Psoas muscle (tissue), 8 donors: ENCODE data around the gene ARHGEF10L. TPM values are rescaled to one million over a fixed set of nuclear protein-coding genes. Genes with fewer than 3 reads are reported as not detected.

ENCODE experiments used
- ATAC-seq, 4 donors: fragments of 200-7000 bp; cut with Tn5 transposase; one replicate each; pipeline ENCODE4 v1.9.1; 2020; ENCODE audit warnings: moderate library complexity in 3 of 4, mild to moderate bottlenecking in 2 of 4
- DNase-seq, 2 donors: peaks; one replicate each; pipeline ENCODE4 v3.0.0-alpha.2; 2020
- H3K27ac ChIP-seq: fragments of 200-600 bp; one replicate; pipeline ENCODE4 v1.8.0; 2022
- H3K27me3 ChIP-seq, 3 donors: fragments of 200-600 bp in 1 of 3; one replicate each; pipeline versions ENCODE4 v1.6.1 to v1.8.0; 2013 to 2022; ENCODE audit warnings: low read length in 2 of 3, mild to moderate bottlenecking in 2 of 3, moderate library complexity in 1 of 3; ENCODE audit not compliant: insufficient read depth in 3 of 3
- H3K36me3 ChIP-seq, 2 donors: fragments of 200-600 bp in 1 of 2; one replicate each; pipeline versions ENCODE4 v1.6.1 to v1.8.0; 2013 to 2022; ENCODE audit warnings: low read depth in 1 of 2, mild to moderate bottlenecking in 1 of 2, moderate library complexity in 1 of 2; ENCODE audit not compliant: insufficient read depth in 1 of 2
- H3K4me1 ChIP-seq: fragments of 200-600 bp; one replicate; pipeline ENCODE4 v1.8.0; 2022
- H3K4me3 ChIP-seq: fragments of 200-600 bp; one replicate; pipeline ENCODE4 v1.8.0; 2022; ENCODE audit warnings: mild to moderate bottlenecking
- H3K9me3 ChIP-seq: fragments of 200-600 bp; one replicate; pipeline ENCODE4 v1.8.0; 2022
- WGBS, 3 donors: extraction: QIAGEN DNeasy Blood & Tissue Kit; methylation state at CpG; one replicate each; pipeline versions ENCODE4 v1.1.6 to v1.1.7; 2013; 5-methylcytosine and 5-hydroxymethylcytosine counted together
- intact Hi-C, 2 donors: fragments of 100-400 bp; cut with DNase I; formaldehyde crosslinking; loops; one replicate each; pipeline versions ENCODE4 v1.11.0 to v1.14.2; 2022
- polyA plus RNA-seq, 3 donors: library from polyadenylated mRNA; stranded (reverse); fragments of 200-250 nt; gene quantifications; one replicate each; pipeline ENCODE4 v1.2.3, GENCODE V29; 2013
- total RNA-seq, 4 donors: library from RNA; stranded (reverse); fragmentation: NEBNext Ultra II Directional in 2 of 4; extraction: Animal tissue kit (Norgen Biotek cat#: 25700) in 2 of 4; gene quantifications; one replicate each; pipeline versions ENCODE4 v1.2.1 to v1.2.4, GENCODE V29; 2021 to 2023
- TF ChIP-seq, protein P1 (sequence below): fragments of 200-600 bp; IDR thresholded peaks from one replicate; pipeline ENCODE4 v1.8.0; 2022; ENCODE audit warnings: antibody characterized with exemption
- donor health status: healthy with polysubstance abuse.
- donor health status: DM: no; HTN: no; CAD: no; lungs with moderate emphysema.
- donor health status: Bipolar disorder and iron deficiency.
- donor health status: healthy.
- donor health status: DM: yes; HTN: yes; CAD: no.
- donor health status: DM: no; HTN: no; CAD: no.
- donor health status: DM: no; HTN: no; CAD: no.
- donor health status: DM: yes; HTN: yes; CAD: no.

ARHGEF10L gene
- total and polyA plus RNA-seq, 7 donors, result 18.8 to 108 (median 37.1) TPM

DNA sequence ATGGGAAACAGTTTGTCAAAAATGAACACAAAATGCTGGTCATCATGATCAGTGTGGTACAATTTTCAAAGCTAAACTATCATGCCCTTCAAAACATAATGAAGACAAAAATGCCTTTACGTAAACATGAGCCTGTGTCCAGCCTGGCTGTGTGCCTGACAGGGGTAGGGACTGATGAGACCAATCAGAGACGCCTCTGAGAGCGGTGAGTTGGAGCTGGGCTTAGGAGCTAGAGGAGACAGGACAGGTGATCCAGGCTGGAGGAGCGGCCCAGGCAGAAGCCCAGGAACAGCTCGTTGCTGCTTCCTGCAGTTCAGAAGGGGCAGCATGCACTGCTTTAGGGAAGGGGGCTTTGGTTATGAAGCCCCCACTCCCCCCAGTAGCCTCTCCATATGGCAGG lies 70.0 kb downstream of the ARHGEF10L start:
- Histone ChIP-seq H3K9me3 (no peaks in the 10 kb centered on the region), H3K4me3 (no peak overlapping the region), H3K36me3 (peaks cover 0 to 27% of the 10 kb centered on the region in 2 donors), H3K27me3 (no peaks in the 10 kb centered on the region), H3K4me1 (peaks cover 6% of the 10 kb centered on the region), H3K27ac (no peak overlapping the region)
- ATAC-seq (no peak), DNase-seq (no peak)
- intact Hi-C loops, result no loop called here
- WGBS, 3 donors, result 76 to 91% (median 83%) methylated on average over 5 of the region's 5 CpGs
- TF ChIP-seq, protein P1, sequence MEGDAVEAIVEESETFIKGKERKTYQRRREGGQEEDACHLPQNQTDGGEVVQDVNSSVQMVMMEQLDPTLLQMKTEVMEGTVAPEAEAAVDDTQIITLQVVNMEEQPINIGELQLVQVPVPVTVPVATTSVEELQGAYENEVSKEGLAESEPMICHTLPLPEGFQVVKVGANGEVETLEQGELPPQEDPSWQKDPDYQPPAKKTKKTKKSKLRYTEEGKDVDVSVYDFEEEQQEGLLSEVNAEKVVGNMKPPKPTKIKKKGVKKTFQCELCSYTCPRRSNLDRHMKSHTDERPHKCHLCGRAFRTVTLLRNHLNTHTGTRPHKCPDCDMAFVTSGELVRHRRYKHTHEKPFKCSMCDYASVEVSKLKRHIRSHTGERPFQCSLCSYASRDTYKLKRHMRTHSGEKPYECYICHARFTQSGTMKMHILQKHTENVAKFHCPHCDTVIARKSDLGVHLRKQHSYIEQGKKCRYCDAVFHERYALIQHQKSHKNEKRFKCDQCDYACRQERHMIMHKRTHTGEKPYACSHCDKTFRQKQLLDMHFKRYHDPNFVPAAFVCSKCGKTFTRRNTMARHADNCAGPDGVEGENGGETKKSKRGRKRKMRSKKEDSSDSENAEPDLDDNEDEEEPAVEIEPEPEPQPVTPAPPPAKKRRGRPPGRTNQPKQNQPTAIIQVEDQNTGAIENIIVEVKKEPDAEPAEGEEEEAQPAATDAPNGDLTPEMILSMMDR, result no peak

DNA sequence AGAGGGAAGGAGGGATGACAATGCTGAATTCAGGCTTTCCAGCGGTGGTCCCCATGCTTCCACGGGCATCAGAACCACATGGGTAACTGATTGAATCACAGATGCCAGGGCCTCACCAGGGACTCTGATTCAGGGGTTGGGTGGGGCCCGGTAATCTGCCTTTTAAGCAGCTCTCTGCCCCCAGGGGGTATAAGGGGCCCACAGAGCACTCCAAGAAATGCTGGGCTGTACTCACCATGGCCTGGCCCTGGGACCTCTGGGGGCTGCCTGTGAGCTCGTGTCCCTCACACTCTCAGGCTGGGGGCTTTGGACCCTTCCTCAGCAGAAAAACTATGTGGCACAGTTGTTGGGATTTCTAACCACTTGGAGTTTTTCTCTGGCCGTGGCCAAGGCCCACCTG lies 70.6 kb downstream of the ARHGEF10L start:
- no peak overlapping the region for H3K27ac ChIP-seq
- H3K27me3 ChIP-seq, result no peaks in the 10 kb centered on the region
- WGBS, 3 donors, result 82 to 90% (median 82%) methylated on average over 5 of the region's 5 CpGs
- peaks cover 0 to 24% of the 10 kb centered on the region in 2 donors for H3K36me3 ChIP-seq
- TF ChIP-seq, protein P1, result no peak
- H3K9me3 ChIP-seq, result no peaks in the 10 kb centered on the region
- DNase-seq, result no peak
- intact Hi-C loops, result loop anchor here in 1 of 2 donors (10.0 kb wide), 1 partner anchor 175 kb away; the partner anchor contains the start of gene RCC2
- no peak overlapping the region for H3K4me3 ChIP-seq
- peaks cover 6% of the 10 kb centered on the region for H3K4me1 ChIP-seq
- no peak for ATAC-seq

DNA sequence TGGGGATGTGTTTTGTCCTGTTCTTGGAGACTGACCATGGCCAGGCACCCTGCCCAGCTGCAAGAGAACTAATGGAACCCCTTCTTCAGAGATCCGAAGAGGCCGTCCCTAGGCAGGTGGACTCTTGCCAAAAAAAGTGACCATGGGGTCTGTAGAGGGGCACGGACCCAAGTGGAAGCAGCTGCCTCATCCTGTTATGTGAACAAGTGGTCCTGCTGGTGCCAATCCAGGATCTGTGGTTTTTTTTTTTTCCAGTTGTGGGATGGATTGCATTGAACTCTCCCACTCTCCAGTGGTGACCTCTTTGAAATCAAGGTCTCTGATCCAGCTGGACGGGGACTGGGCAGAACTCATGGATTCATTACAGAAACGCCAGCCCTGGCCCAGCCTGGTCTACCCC lies 71.2 kb downstream of the ARHGEF10L start:
- 51 to 68% (median 59%) methylated on average over 5 of the region's 5 CpGs for WGBS, 3 donors
- H3K36me3 ChIP-seq, result peaks cover 0 to 24% of the 10 kb centered on the region in 2 donors

DNA sequence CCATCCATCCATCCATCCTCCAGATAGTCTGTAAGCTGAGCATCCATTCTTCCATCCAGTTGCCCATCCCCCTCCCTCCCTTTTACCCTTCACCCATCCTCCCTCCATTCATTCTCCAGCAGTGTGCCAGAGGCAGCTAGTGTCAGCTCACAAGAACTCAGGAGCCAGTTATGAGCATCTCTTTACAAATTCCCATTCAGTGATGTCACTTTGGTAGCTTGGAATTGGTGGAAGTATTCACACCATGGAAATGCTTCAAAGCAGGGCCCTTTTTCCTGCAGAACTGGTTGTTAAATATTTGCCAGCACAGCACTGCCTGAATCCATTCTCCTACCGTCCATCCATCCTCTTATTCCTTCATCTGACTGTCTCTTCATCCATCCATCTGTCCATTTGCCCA lies 72.5 kb downstream of the ARHGEF10L start:
- Histone ChIP-seq H3K27me3 (no peaks in the 10 kb centered on the region), H3K27ac (no peak overlapping the region), H3K36me3 (peaks cover 0 to 24% of the 10 kb centered on the region in 2 donors), H3K4me1 (no peaks in the 10 kb centered on the region), H3K4me3 (no peak overlapping the region), H3K9me3 (no peaks in the 10 kb centered on the region)
- no peak for DNase-seq
- ATAC-seq, result no peak
- TF ChIP-seq, protein P1, result no peak
- WGBS, 3 donors, result 59 to 77% (median 63%) methylated on average over 1 of the region's 1 CpG
- intact Hi-C loops, result loop anchor here in 1 of 2 donors (10.0 kb wide), 1 partner anchor 177 kb away; the partner anchor contains the start of gene RCC2

More for the DNA sequence above, 71.2 kb downstream of the ARHGEF10L start:
- DNase-seq (no peak), ATAC-seq (no peak)
- intact Hi-C loops, result loop anchor here in 1 of 2 donors (10.0 kb wide), 1 partner anchor 176 kb away; the partner anchor contains the start of gene RCC2
- H3K27ac ChIP-seq, result no peak overlapping the region
- no peaks in the 10 kb centered on the region for H3K9me3 ChIP-seq
- TF ChIP-seq, protein P1, result no peak
- peaks cover 3% of the 10 kb centered on the region for H3K4me1 ChIP-seq
- H3K4me3 ChIP-seq, result no peak overlapping the region
- H3K27me3 ChIP-seq, result no peaks in the 10 kb centered on the region

DNA sequence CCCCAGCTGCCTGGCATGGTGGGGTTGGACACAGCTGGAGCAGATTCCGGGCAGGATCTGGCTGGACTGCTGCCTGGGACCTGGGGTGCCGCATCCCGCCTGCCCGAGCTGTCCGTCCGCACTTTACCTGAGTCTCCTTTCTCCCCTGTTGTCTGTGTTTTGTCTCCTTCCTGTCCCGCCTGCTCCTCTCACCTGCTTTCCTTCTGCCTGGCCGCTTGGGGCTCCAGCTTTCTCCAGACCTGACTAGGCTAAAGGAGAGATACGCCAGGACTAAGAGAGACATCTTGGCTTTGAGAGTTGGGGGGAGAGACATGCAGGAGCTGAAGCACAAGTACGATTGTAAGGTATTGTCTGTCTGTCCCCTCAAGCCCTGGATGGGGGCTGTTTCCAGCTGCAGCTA lies 73.3 kb downstream of the ARHGEF10L start:
- intact Hi-C loops, result loop anchor here in 1 of 2 donors (10.0 kb wide), 1 partner anchor 178 kb away; the partner anchor contains the start of gene RCC2
- H3K27ac ChIP-seq, result no peak overlapping the region
- TF ChIP-seq, protein P1, result no peak

More for the DNA sequence above, 73.3 kb downstream of the ARHGEF10L start:
- Histone ChIP-seq H3K27me3 (no peaks in the 10 kb centered on the region), H3K4me1 (peaks cover 7% of the 10 kb centered on the region), H3K4me3 (no peak overlapping the region), H3K36me3 (peaks cover 0 to 24% of the 10 kb centered on the region in 2 donors), H3K9me3 (no peaks in the 10 kb centered on the region)
- ATAC-seq, result no peak
- no peak for DNase-seq
- WGBS, 3 donors, result 83 to 87% (median 86%) methylated on average over 10 of the region's 10 CpGs
